T-helper 1 cell treated with Interleukin-12 subunit alpha and Interleukin-12 subunit beta and Interleukin-4 antibody, amounts not matched to agents 30 μg/mL and 1 μg/mL, for 36 hours (primary cell): Measurements from ENCODE around the gene NOL4L.

Experiments used
- H3K27ac Mint-ChIP-seq: one replicate; pipeline ENCODE4 v1.8.0; 2021; ENCODE audit warnings: mild to moderate bottlenecking, mixed read lengths
- H3K27me3 Mint-ChIP-seq: one replicate; pipeline ENCODE4 v1.8.0; 2021; ENCODE audit warnings: low read depth, mixed read lengths
- H3K36me3 Mint-ChIP-seq: one replicate; pipeline ENCODE4 v1.8.0; 2021; ENCODE audit warnings: low read depth, mixed read lengths
- H3K4me1 Mint-ChIP-seq: one replicate; pipeline ENCODE4 v1.8.0; 2021; ENCODE audit warnings: low read depth, mixed read lengths
- H3K4me3 Mint-ChIP-seq: one replicate; pipeline ENCODE4 v1.8.0; 2021; ENCODE audit warnings: mild to moderate bottlenecking, moderate library complexity, mixed read lengths
- H3K9me3 Mint-ChIP-seq: one replicate; pipeline ENCODE4 v1.8.0; 2021; ENCODE audit warnings: mixed read lengths

NOL4L gene

DNA sequence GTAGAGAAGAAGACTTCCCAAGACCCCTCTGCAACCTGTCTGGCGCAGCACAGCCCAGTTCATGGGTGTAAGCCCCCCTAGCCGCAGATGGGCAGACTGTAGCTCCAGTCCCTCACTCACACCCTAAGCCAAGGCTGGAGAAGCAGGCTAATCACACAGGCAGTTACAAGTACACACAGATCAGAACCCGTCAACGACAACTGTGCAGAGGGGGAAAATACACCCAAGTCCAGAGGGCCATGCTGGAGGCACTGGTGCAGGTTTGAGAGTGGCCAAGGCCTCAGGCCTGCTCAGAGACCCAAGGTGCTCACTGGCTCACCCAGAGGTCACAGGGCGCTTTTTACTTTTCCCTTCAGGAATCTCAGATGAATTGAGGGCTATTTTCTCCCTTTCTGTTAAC lies 106.1 kb downstream of the NOL4L start:
- Mint-ChIP-seq H3K4me3 (no peak overlapping the region), H3K27me3 (no peaks in the 10 kb centered on the region), H3K9me3 (no peaks in the 10 kb centered on the region), H3K4me1 (peaks cover 5% of the 10 kb centered on the region), H3K27ac (no peak overlapping the region), H3K36me3 (no peaks in the 10 kb centered on the region)

DNA sequence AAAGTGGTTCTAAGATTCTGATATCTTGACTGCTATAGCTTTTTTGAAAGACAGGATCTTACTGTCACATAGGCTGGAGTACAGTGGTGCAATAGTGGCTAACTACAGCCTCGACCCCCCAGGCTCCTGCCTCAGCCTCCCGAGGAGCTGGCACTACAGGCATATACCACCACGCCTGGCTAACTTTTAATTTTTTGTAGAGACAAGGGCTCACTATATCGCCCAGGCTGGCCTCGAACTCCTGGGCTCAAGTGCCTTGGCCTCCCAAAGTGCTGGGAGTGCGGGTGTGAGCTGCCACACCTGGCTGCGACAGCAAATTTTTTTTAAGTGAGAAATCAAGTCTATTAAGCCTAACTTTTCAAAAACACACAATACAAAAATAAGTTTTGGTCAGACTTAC lies 106.6 kb downstream of the NOL4L start:
- Mint-ChIP-seq H3K36me3 (no peaks in the 10 kb centered on the region), H3K4me3 (no peak overlapping the region), H3K9me3 (no peaks in the 10 kb centered on the region), H3K4me1 (peaks cover 5% of the 10 kb centered on the region), H3K27me3 (no peaks in the 10 kb centered on the region), H3K27ac (no peak overlapping the region)

DNA sequence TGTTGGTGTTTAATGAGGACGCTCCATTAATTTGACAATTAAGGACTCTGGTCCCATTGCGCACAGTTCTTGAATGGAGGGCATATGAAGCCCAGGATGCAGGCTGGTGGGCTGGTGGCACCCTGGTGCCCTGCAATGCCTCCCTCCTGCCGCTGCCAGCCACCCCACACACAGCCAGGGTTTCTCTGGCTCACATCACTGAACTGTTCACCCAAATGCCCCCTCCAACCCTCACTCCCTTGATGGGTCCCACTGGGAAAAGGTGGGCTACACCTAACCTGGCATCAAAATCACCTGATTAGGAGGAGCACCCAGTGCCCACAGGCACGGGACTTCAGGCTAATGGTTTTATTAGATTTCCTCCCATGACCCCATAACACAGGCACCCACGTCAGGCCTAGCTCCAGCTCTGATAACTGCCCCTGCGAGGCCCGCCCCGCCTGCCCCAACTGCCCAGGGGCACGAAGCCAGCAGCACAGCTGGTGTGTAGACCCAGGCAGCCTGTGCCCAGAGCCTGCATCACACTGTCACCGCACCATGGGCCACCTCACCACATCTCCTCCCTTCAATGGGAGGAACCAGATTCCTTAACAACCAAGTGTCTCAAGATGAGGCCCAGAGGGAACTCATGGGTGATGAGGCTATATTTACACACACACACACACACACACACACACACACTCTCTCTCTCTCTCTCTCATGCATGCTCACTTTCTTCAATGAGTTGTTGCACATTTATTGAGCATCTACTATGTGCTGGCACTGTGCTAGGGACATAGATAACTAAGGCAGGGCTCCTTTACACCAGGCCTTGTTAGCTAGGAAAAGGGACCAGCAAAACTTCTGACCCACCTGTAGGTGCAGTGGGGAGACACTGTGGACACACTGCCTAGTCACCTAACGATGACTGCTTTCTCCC lies 107.3 kb downstream of the NOL4L start:
- no peak overlapping the region for H3K27ac Mint-ChIP-seq
- H3K4me3 Mint-ChIP-seq = no peak overlapping the region
- no peaks in the 10 kb centered on the region for H3K36me3 Mint-ChIP-seq

DNA sequence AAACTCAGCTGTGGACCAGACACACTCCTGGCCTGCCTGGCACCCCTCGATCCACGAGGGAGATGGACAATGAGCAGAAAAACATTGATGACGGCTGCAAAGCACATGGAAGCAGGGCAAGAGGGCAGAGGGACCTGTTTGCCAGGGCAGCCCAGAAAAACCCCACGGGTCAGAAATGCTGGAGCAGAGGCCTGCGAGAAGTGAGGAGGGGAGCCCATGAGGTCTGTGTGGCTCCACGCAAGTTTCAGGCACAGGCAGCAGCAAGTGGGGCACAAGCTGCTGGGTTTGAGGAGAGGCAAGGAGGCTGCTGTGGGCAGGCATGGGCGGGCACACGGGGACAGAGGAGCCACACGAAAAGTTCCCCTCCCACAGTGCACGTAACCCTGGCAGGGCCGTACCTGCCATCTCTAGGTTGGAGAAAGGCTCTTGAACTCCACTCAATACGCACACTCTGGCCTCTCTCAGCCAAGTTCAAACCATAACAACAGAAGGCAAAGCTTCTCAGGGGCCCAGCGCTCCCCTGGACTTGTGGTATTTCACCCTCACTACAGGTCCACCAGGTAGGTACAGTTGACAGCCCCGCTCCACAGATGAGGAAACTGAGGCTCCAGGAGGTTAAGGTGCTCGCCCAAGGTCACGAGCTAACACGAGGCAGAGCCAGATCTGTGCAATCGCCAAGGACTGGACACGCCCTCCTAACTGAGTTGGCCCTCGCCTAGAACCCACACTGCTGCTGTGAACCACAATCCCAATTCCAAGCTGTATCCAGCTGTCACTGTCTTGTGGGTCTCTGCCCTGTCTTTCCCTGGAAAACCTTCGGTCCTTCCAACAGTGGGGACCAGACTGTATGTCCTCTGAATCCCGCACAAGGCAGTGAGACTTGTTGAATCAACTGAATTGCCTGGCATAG lies 108.2 kb downstream of the NOL4L start:
- Mint-ChIP-seq H3K27me3 (no peaks in the 10 kb centered on the region), H3K4me1 (peaks cover 5% of the 10 kb centered on the region), H3K27ac (no peak overlapping the region), H3K4me3 (no peak overlapping the region), H3K36me3 (no peaks in the 10 kb centered on the region), H3K9me3 (no peaks in the 10 kb centered on the region)

More for the DNA sequence above, 107.3 kb downstream of the NOL4L start:
- peaks cover 5% of the 10 kb centered on the region for H3K4me1 Mint-ChIP-seq
- no peaks in the 10 kb centered on the region for H3K9me3 Mint-ChIP-seq
- H3K27me3 Mint-ChIP-seq = no peaks in the 10 kb centered on the region

DNA sequence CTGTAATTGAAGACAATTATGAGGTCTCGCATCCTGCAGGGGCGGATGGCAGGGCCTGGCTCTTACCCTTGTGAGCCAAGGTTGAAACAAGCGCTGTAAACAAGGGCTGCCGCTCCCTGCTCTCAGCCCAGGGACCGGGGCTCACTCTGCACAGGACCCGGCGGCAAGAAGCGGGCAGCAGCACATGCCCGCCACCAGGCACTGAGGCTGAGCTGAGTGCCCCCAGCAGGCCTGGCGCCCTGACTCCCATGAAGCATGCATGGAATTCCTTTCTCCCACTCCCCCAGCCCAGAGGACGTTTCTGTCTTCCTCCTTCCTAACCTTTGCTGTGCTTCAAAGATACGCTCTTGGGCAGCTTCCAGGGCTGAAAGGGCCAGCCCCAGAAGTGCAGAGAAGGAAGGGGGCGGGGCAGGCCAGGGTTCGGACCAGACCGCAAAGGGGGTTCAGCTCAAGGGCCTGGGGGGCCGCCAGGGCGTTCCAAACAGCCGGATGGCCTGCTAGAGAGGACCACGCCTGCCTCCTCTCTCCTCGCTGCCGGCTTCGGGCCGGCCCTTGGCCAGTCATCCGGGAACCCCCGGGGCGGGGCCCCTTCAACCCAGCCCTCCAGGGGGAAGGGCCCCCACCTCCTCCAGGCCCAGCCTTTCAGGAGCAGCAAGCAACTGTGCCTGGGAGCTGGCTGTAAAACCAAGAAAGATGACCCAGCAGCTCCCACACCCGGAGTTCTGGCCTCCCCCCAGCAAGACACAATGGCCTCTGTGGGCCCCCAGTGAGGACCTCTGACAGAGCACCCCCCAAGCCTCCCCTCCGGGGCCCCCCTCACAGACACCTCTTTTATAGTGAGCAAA lies 109.9 kb downstream of the NOL4L start:
- Mint-ChIP-seq H3K4me1 (peaks cover 2% of the 10 kb centered on the region), H3K36me3 (no peaks in the 10 kb centered on the region), H3K27ac (no peak overlapping the region), H3K4me3 (no peak overlapping the region), H3K9me3 (no peaks in the 10 kb centered on the region), H3K27me3 (no peaks in the 10 kb centered on the region)

DNA sequence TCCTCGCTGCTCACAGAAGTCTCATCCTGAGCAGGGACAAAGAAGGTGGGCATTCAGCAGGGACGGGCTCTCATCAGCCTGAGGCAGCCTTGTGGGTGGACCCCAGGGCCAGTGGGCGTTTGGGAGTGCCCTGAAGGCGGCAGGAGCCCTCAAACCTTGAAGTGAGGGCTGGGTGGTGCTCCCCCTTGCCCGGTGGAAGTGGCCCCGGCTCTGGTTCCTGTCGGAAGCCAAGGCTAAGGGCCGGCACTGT lies 110.5 kb downstream of the NOL4L start:
- no peak overlapping the region for H3K27ac Mint-ChIP-seq
- no peaks in the 10 kb centered on the region for H3K9me3 Mint-ChIP-seq

DNA sequence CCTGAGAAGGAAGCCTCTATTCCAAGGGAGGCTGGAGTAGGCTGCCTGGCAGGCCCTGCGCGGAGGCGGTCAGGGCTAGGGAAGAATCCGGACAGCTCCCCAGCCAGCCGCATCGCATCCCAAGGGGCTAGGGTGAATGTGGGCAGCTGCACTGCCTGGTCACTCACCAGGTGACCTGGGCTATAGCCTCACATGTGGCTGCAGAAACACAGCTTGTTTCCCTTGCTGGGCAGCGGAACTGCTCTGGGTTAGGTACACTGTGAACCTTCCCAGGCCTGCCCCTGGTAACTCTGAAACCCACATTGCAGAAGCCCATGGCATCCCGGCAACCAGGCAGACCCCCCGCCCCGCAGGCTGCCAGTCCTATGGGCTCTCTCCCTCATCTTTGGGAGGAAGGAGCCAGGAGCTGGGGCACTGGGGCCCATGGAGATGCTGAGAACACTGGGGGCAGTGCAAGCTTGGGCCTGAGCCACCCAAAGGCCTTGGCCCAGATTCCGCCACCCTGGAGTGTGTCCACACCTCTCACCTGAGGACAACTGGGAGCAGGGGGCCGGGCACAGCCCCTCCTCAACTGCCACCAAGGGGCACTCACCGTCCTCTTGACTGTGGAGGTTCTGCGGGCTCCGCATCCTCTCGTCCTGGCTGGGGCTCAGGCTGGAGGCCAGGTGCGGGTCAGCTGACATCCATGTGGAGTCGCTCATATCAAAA lies 111.0 kb downstream of the NOL4L start:
- H3K9me3 Mint-ChIP-seq = no peaks in the 10 kb centered on the region
- H3K4me3 Mint-ChIP-seq = no peak overlapping the region
- no peak overlapping the region for H3K27ac Mint-ChIP-seq
- H3K4me1 Mint-ChIP-seq = peaks cover 2% of the 10 kb centered on the region
- H3K36me3 Mint-ChIP-seq = no peaks in the 10 kb centered on the region
- no peaks in the 10 kb centered on the region for H3K27me3 Mint-ChIP-seq

More for the DNA sequence above, 110.5 kb downstream of the NOL4L start:
- Mint-ChIP-seq H3K36me3 (no peaks in the 10 kb centered on the region), H3K4me1 (peaks cover 2% of the 10 kb centered on the region), H3K27me3 (no peaks in the 10 kb centered on the region), H3K4me3 (no peak overlapping the region)

DNA sequence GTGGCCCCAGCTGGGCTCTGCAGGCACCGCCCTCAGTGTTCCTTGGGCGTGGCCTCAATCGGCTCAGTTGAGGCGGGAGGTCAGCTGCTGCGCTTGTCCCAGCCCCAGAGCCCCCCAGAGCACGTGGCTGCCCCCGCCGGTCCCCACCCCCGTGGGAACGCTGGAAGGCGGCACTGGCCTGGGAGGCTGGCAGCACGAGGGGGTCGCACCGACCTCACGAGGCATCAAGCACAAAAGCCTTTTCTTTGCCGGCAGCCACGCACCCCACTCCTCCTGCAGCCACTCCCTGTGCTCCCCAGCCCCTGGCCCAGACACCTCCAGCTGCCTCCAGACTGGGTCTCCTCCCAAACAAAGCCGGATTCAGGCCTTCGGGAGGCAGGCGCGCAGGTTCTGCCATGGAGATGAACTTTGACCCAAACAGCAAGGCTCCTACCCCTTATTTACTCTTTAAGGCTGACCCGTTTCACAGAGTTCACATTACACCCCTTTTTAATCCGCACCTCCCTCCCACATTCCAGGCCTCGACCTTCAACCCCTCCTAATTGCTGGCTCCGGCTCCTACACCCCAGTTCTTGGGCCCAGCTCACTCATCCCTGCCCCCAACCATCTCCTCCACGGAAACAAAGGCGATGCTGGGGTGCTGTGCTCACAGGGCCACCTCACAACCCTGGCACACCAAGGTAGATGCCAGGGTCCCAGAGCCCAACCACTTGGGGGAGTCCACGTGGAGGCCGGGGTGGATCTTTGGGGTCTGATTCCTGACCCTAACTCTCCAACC lies 111.7 kb downstream of the NOL4L start:
- Mint-ChIP-seq H3K27me3 (no peaks in the 10 kb centered on the region), H3K27ac (no peak overlapping the region), H3K9me3 (no peaks in the 10 kb centered on the region), H3K4me1 (peaks cover 2% of the 10 kb centered on the region), H3K36me3 (no peaks in the 10 kb centered on the region), H3K4me3 (no peak overlapping the region)

DNA sequence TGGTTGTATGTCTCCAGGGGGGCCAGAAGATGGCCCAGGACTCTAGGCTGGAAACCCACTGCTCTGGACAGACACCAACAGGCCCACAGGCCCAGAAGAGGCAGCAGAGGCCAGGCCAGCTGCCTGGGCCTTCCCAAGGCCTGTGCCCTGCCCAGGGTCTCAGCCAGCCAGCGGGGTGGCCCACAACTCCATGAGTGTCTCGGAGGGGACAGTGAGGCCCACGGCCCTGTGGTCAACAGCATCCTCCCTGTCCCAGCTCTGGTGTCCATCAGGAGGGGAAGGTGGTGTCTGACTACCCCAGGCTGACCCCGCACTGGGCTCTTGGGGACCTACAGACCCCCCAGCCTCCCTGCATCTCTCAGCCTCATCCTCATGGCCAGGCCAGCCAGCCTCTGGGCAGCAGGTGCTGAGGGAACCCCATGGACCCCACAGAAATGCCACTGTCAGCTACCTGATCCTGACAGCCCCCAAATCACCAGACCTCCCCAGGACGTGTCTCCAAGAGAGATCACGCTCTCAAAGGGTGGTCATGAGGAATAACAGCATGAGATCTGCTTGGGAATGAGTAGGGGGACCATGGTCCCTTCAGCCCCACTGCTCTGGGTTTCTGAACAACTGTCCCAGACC lies 112.4 kb downstream of the NOL4L start:
- Mint-ChIP-seq H3K27me3 (no peaks in the 10 kb centered on the region), H3K9me3 (no peaks in the 10 kb centered on the region), H3K27ac (no peak overlapping the region), H3K36me3 (no peaks in the 10 kb centered on the region), H3K4me3 (no peak overlapping the region), H3K4me1 (no peaks in the 10 kb centered on the region)

DNA sequence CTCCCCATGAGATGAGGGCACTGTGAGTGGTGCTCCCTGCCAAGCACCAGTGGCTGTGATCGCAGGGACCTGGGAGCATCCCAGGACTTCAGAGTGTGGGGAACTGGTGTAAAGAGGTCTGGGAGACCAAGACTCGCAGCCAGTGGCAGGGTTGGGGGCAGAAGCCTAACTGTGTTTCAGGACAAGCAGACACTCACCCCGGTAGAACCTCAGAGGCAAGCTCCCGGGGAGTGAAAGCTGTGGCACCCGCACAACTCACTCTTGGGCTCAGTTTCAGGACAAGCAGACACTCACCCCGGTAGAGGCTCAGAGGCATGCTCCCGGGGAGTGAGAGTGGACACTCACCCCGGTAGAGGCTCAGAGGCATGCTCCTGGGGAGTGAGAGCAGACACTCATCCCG lies 114.2 kb downstream of the NOL4L start:
- Mint-ChIP-seq H3K27ac (no peak overlapping the region), H3K4me3 (no peak overlapping the region), H3K36me3 (no peaks in the 10 kb centered on the region), H3K9me3 (no peaks in the 10 kb centered on the region), H3K27me3 (no peaks in the 10 kb centered on the region), H3K4me1 (no peaks in the 10 kb centered on the region)

DNA sequence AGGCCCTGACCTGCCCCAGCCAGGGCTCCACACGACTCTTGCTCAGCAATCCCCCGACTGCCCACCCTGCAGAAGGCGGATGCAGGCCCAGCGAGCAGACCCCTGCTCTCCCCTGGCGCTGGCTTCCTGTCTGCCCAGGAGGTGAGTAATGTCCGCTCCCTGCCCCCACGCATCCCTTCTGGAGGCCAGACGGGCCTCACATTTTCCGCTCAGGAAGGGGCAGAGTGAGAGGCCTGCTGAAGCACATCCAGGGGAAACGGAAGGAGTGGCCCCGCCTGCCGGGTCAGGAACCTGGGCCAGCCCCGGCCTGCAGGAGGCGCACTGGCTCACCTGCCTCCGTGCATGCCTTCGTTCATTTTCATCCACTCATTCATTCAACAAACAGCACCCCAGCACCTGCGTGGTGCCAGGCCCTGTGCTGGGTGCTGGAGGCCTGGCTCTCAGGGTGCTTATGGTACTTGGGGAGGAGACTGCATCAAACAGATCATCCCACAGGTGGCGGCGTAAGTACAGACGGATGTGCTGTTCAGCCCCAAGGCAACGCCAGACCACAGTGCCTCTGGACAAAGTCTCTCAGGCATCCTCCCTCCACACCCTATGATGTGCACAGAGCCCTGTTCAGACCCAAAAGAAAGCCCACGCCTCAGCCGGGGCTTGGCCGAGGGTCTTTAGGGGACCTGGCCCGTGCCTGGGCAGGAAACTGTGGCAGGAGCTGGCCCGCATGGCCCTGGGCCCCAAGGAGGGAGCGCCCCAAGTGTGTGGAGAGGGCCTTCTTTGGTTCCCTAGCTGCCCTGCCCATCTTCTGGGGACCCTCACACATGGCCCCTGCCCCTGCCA lies 114.9 kb downstream of the NOL4L start:
- Mint-ChIP-seq H3K4me1 (no peaks in the 10 kb centered on the region), H3K36me3 (no peaks in the 10 kb centered on the region), H3K27me3 (no peaks in the 10 kb centered on the region), H3K27ac (no peak overlapping the region), H3K9me3 (no peaks in the 10 kb centered on the region), H3K4me3 (no peak overlapping the region)

DNA sequence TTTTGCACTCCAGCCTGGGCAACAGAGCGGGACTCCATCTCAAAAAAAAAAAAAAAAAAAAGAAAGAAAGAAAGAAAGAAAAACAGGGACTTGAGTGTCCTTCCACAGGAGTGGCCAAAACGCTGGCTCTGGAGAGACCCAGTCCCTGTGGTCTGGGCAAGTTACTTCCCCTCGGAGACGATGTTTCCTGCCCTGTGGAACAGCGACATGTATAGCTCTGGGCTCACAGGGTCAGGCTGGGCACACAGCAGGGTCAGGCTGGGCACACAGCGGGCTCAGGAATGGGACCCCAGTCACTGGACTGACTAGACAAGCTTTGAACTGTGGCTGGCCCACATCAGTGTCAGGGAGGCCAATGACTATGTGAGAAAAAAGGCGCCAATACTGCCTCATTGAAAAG lies 116.3 kb downstream of the NOL4L start:
- Mint-ChIP-seq H3K27me3 (no peaks in the 10 kb centered on the region), H3K27ac (no peak overlapping the region), H3K4me3 (no peak overlapping the region), H3K4me1 (no peaks in the 10 kb centered on the region), H3K36me3 (no peaks in the 10 kb centered on the region), H3K9me3 (no peaks in the 10 kb centered on the region)
